HUES6 (cell line): ENCODE data around the gene ANO8.
A peak's percentile ranks its signal among the peaks of the same experiment; 100 is the strongest.
"Not testable (repeated sequence)": the region's sequence is repeated elsewhere in the genome, so short reads cannot be mapped to it uniquely, and the experiment has no call there.

ENCODE experiments used
- H3K27ac ChIP-seq: 2 replicates; pipeline ENCODE4 v1.7.0; 2013; ENCODE audit warnings: low read depth, mild to moderate bottlenecking, low read length, inconsistent platforms
- H3K27me3 ChIP-seq: 2 replicates; pipeline ENCODE4 v1.6.1; 2013; ENCODE audit warnings: low read length; ENCODE audit not compliant: control insufficient read depth, insufficient read depth
- H3K36me3 ChIP-seq: 2 replicates; pipeline ENCODE4 v1.6.1; 2013; ENCODE audit warnings: low read length; ENCODE audit not compliant: control insufficient read depth, insufficient read depth
- H3K4me1 ChIP-seq: 2 replicates; pipeline ENCODE4 v1.6.1; 2013; ENCODE audit warnings: low read length; ENCODE audit not compliant: control insufficient read depth, insufficient read depth
- H3K4me3 ChIP-seq: 2 replicates; pipeline ENCODE4 v1.5.1; 2013; ENCODE audit warnings: low read depth, low read length
- H3K9ac ChIP-seq: one replicate; pipeline ENCODE4 v1.6.1; 2013; ENCODE audit warnings: mild to moderate bottlenecking, low read length
- H3K9me3 ChIP-seq: 2 replicates; pipeline ENCODE4 v1.6.1; 2013; ENCODE audit warnings: low read depth, low read length; ENCODE audit not compliant: control insufficient read depth, insufficient read depth

Gene ANO8

GRCh38 chr19:17281391-17282304, 53.0 kb downstream of the ANO8 start, which contains the start of gene ANKLE1:
ANKLE1 (plus strand) TSS chr19:17281901; CDS start chr19:17281921, 20 bp downstream.
- Histone ChIP-seq H3K27ac (no peak within 1 kb of the TSS), H3K9me3 (peaks cover 5% of the 10 kb centered on the region; the same call in 1 of the 2 replicates), H3K36me3 (peaks cover 36% of the 10 kb centered on the region), H3K4me3 (peak within 1 kb of the TSS; percentile 44), H3K9ac (peak within 1 kb of the TSS; percentile 14), H3K4me1 (peaks cover 6% of the 10 kb centered on the region; the same call in 1 of the 2 replicates), H3K27me3 (peaks cover 12% of the 10 kb centered on the region; the same call in 1 of the 2 replicates)

- H3K4me1 ChIP-seq = peaks cover 6% of the 10 kb centered on the region; the same call in 1 of the 2 replicates
- H3K4me3 ChIP-seq = no peak overlapping the region
- no peaks in the 10 kb centered on the region for H3K9me3 ChIP-seq
- no peak overlapping the region for H3K27ac ChIP-seq
- peaks cover 12% of the 10 kb centered on the region; the same call in 1 of the 2 replicates for H3K27me3 ChIP-seq
- H3K36me3 ChIP-seq = peaks cover 51% of the 10 kb centered on the region
- no peak overlapping the region for H3K9ac ChIP-seq
Observed at GRCh38 chr19:17279436-17279835, 55.2 kb downstream of the ANO8 start.

- no peak overlapping the region for H3K4me3 ChIP-seq
- no peaks in the 10 kb centered on the region for H3K27me3 ChIP-seq
- H3K4me1 ChIP-seq = no peaks in the 10 kb centered on the region
- H3K9ac ChIP-seq = no peak overlapping the region
- no peaks in the 10 kb centered on the region for H3K9me3 ChIP-seq
- peaks cover 71% of the 10 kb centered on the region for H3K36me3 ChIP-seq
- no peak overlapping the region for H3K27ac ChIP-seq
Observed at GRCh38 chr19:17275441-17276175, 59.0 kb downstream of the ANO8 start.

DNA sequence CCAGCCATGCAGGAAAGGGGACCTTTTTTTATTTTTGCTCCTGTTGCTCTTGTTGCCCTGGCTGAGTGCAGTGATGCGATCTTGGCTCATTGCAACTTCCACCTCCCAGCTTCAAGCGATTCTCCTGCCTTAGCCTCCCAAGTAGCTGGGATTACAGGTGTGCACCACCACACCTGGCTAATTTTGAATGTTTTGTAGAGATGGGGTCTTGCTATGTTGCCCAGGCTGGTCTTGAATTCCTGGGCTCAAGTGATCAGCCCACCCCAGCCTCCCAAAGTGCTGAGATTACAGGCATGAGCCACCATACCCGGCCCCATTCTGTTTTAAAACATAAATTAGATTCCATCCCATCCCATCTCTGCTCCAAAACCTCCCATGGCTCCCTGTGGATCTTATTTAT, 59.8 kb downstream of the ANO8 start:
- H3K27ac ChIP-seq, H3K4me1 ChIP-seq, H3K27me3 ChIP-seq, H3K9me3 ChIP-seq, H3K4me3 ChIP-seq, H3K9ac ChIP-seq: not testable (repeated sequence)
- peaks cover 76% of the 10 kb centered on the region for H3K36me3 ChIP-seq
